Left renal cortex interstitium (tissue), 4 donors: ENCODE results near the gene CYP26A1. TPM values are rescaled to one million over a fixed set of nuclear protein-coding genes. Genes with fewer than 3 reads are reported as not detected.

Experiments used
- DNase-seq, 4 donors: peaks; one replicate each; pipeline ENCODE4 v3.0.0-alpha.2; 2013; ENCODE audit warnings: low read depth in 4 of 4, low spot score in 2 of 4, missing footprints in 1 of 4
- polyA plus RNA-seq, 4 donors: library from polyadenylated mRNA; unstranded; fragments of 120-200 nt; gene quantifications; one replicate each; pipeline ENCODE4 v1.2.1, GENCODE V29; 2013; ENCODE audit not compliant: insufficient read length in 4 of 4

CYP26A1 gene
- polyA plus RNA-seq, 4 donors, result 0.08 to 0.18 (median 0.11) TPM; not detected in 1

GRCh38 chr10:93063977-93064660 lies 9.6 kb upstream of the CYP26A1 start:
- no peak for DNase-seq

GRCh38 chr10:93064874-93065660 lies 8.6 kb upstream of the CYP26A1 start:
- no peak for DNase-seq

GRCh38 chr10:93065675-93066543 lies 7.8 kb upstream of the CYP26A1 start:
- DNase-seq, result no peak

GRCh38 chr10:93066544-93066913 lies 7.2 kb upstream of the CYP26A1 start:
- DNase-seq, result no peak

GRCh38 chr10:93067443-93068365 lies 6.0 kb upstream of the CYP26A1 start:
- no peak for DNase-seq

GRCh38 chr10:93068411-93069244 lies 5.1 kb upstream of the CYP26A1 start:
- no peak for DNase-seq

GRCh38 chr10:93069245-93069561 lies 4.5 kb upstream of the CYP26A1 start:
- no peak for DNase-seq

GRCh38 chr10:93070378-93071176 lies 3.1 kb upstream of the CYP26A1 start:
- no peak for DNase-seq

GRCh38 chr10:93071177-93071472 lies 2.6 kb upstream of the CYP26A1 start:
- no peak for DNase-seq

- no peak for DNase-seq
These were observed 1.9 kb upstream of the CYP26A1 start for GRCh38 chr10:93071674-93072224.

- DNase-seq, result no peak
These were observed 1.4 kb upstream of the CYP26A1 start for GRCh38 chr10:93072225-93072712.

GRCh38 chr10:93072713-93073538 lies 767 bp upstream of the CYP26A1 start:
- no peak for DNase-seq

GRCh38 chr10:93074147-93074596 lies 479 bp downstream of the CYP26A1 start:
- DNase-seq, result no peak

GRCh38 chr10:93074597-93075368 lies 1.1 kb downstream of the CYP26A1 start:
- no peak for DNase-seq

- no peak for DNase-seq
These were observed 1.9 kb downstream of the CYP26A1 start for GRCh38 chr10:93075369-93076221.

GRCh38 chr10:93076871-93077270 lies 3.2 kb downstream of the CYP26A1 start:
- no peak for DNase-seq
